A549 (cell line): ENCODE results near the gene ZBTB42.

Source experiments
- CEBPB ChIP-seq, 2 experiments: fragments of >200 bp in 1 of 2; sonication (Bioruptor Twin) in 1 of 2; formaldehyde crosslinking in 1 of 2; IDR thresholded peaks; 2 replicates each; pipeline ENCODE4 v1.6.1; 2012 to 2016
- CTCF ChIP-seq: fragments of >200 bp; sonication (Bioruptor Twin); formaldehyde crosslinking; IDR thresholded peaks from 3 replicates; pipeline ENCODE4 v1.5.1; 2016
- MAFK ChIP-seq: fragments of 450-650 bp; IDR thresholded peaks from 2 replicates; pipeline ENCODE4 v1.6.1; 2014; ENCODE audit not compliant: partially characterized antibody
- MAZ ChIP-seq: fragments of 150-350 bp; IDR thresholded peaks from 2 replicates; pipeline ENCODE4 v1.6.1; 2014; ENCODE audit warnings: antibody characterized with exemption, low read depth, low read length, borderline replicate concordance
- RAD21 ChIP-seq, 2 experiments: fragments of >200 bp in 1 of 2; sonication (Bioruptor Twin) in 1 of 2; formaldehyde crosslinking in 1 of 2; IDR thresholded peaks in 1 of 2; conservative IDR thresholded peaks in 1 of 2; 2 replicates in 1 of 2; 3 replicates in 1 of 2; pipeline ENCODE4 v1.6.1; 2012 to 2018; ENCODE audit warnings: inconsistent platforms in 1 of 2
- ZC3H11A ChIP-seq: fragments of 450-650 bp; IDR thresholded peaks from 2 replicates; pipeline ENCODE4 v1.6.1; 2014; ENCODE audit warnings: antibody characterized with exemption, mild to moderate bottlenecking
- TF ChIP-seq, protein P1 (sequence below): IDR thresholded peaks from 2 replicates; pipeline ENCODE4 v1.6.1; 2012; ENCODE audit warnings: low read depth, borderline replicate concordance

GRCh38 chr14:104786091-104786586 is 14.8 kb upstream of the ZBTB42 start:
- no peak for TF ChIP-seq MAFK
- no peak for TF ChIP-seq ZC3H11A
- TF ChIP-seq MAZ: no peak
- TF ChIP-seq CTCF: no peak
- no peak for TF ChIP-seq RAD21 (conservative IDR thresholded peaks at IDR 0.05 in 1 of 2, IDR thresholded peaks at IDR 0.05 in 1 of 2)
- no peak for TF ChIP-seq CEBPB (IDR thresholded peaks at IDR 0.05)
- TF ChIP-seq, protein P1, sequence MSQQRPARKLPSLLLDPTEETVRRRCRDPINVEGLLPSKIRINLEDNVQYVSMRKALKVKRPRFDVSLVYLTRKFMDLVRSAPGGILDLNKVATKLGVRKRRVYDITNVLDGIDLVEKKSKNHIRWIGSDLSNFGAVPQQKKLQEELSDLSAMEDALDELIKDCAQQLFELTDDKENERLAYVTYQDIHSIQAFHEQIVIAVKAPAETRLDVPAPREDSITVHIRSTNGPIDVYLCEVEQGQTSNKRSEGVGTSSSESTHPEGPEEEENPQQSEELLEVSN: no peak
